Stomach (tissue), 9 donors: ENCODE measurements around the gene CLDN2. TPM values are rescaled to one million over a fixed set of nuclear protein-coding genes. Genes with fewer than 3 reads are reported as not detected.

Source experiments
- DNase-seq, 2 donors: peaks; one replicate each; pipeline versions ENCODE4 v3.0.0 to v3.0.0-alpha.2; 2013 to 2019
- H3K27ac ChIP-seq, 5 donors: fragments of 200-600 bp in 4 of 5; sonication (generic) in 4 of 5; one replicate each; pipeline ENCODE4 v1.5.1; 2013 to 2019; ENCODE audit warnings: mild to moderate bottlenecking in 1 of 5, moderate library complexity in 1 of 5
- H3K27me3 ChIP-seq, 3 donors: fragments of 200-600 bp; sonication (generic); one replicate each; pipeline ENCODE4 v1.5.1; 2017 to 2019; ENCODE audit warnings: mixed run types in 1 of 3
- H3K36me3 ChIP-seq, 4 donors: fragments of 200-600 bp; sonication (generic); 1 replicate in 3 of 4; 2 replicates in 1 of 4; pipeline ENCODE4 v1.5.1; 2016 to 2019
- H3K4me1 ChIP-seq, 4 donors: fragments of 200-600 bp; sonication (generic); one replicate each; pipeline ENCODE4 v1.5.1; 2016 to 2019
- H3K4me3 ChIP-seq, 4 donors: fragments of 200-600 bp; sonication (generic) in 3 of 4; one replicate each; pipeline ENCODE4 v1.5.1; 2016 to 2019; ENCODE audit warnings: mild to moderate bottlenecking in 1 of 4
- H3K9me3 ChIP-seq, 4 donors: fragments of 200-600 bp; sonication (generic); one replicate each; pipeline ENCODE4 v1.5.1; 2016 to 2019
- EP300 ChIP-seq: sonication (generic); formaldehyde crosslinking; IDR thresholded peaks from one replicate; pipeline ENCODE4 v1.6.1; 2017; ENCODE audit warnings: antibody characterized with exemption
- POLR2A ChIP-seq, 4 donors: fragments of 450-650 bp; IDR thresholded peaks; one replicate each; pipeline ENCODE4 v1.6.1; 2016; ENCODE audit warnings: antibody characterized with exemption in 4 of 4, control low read depth in 2 of 4, mild to moderate bottlenecking in 1 of 4, moderate library complexity in 1 of 4
- POLR2AphosphoS5 ChIP-seq, 3 donors: sonication (generic); formaldehyde crosslinking; IDR thresholded peaks; one replicate each; pipeline ENCODE4 v1.6.1; 2016; ENCODE audit warnings: antibody characterized with exemption in 3 of 3
- WGBS, 5 donors: extraction: QIAGEN DNeasy Blood & Tissue Kit in 3 of 5; methylation state at CpG; one replicate each; pipeline versions ENCODE4 v1.1.5 to v1.1.7; 2013 to 2018; 5-methylcytosine and 5-hydroxymethylcytosine counted together
- intact Hi-C: fragments of 100-400 bp; cut with DNase I; formaldehyde crosslinking; loops from one replicate; pipeline ENCODE4 v1.15.1; 2023; ENCODE audit warnings: low total_unique reads
- polyA plus RNA-seq, 3 donors: library from polyadenylated mRNA; stranded (reverse); fragments of 200-250 nt; gene quantifications; one replicate each; pipeline ENCODE4 v1.2.3, GENCODE V29; 2013
- total RNA-seq, 5 donors: library from RNA; depleted of rRNA; stranded (reverse); fragments of >200 nt; gene quantifications; one replicate each; pipeline versions ENCODE4 v1.1.0 to v1.2.3, GENCODE V29; 2014 to 2016
- TF ChIP-seq, protein P1 (sequence below), 7 experiments: fragments of 450-650 bp in 4 of 7; fragments of 200-600 bp in 3 of 7; sonication (generic) in 3 of 7; IDR thresholded peaks; one replicate each; pipeline ENCODE4 v1.5.1; 2016 to 2019; ENCODE audit warnings: antibody characterized with exemption in 7 of 7, control low read depth in 2 of 7, mild to moderate bottlenecking in 1 of 7
- donor health status: healthy with polysubstance abuse.
- donor health status: Bipolar disorder and iron deficiency.
- donor health status: healthy.

CLDN2 gene
- total and polyA plus RNA-seq, 8 donors: 0.31 to 3.5 (median 2.4) TPM; not detected in 4

DNA sequence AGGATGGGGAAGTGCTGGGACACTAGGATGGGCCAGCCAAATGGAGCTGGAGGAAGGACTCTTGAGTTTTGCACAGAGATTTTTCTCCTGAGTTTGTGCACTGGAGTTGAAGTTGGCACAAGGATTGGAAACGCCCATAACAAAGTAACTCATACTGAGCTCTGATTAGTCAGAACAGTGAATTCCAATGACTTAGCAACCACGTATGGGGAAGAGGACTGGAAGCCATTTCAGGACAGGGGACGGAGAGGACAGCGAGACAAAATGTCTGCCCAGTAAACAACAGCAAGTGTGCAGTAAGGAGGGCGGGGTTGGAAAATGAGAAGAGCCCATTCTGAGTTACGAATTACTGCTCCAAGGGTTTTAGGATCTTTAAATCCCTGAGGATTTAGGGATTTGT lies 22.9 kb upstream of the CLDN2 start:
- peaks cover 0 to 20% (median 0%) of the 10 kb centered on the region in 3 donors for H3K27me3 ChIP-seq

DNA sequence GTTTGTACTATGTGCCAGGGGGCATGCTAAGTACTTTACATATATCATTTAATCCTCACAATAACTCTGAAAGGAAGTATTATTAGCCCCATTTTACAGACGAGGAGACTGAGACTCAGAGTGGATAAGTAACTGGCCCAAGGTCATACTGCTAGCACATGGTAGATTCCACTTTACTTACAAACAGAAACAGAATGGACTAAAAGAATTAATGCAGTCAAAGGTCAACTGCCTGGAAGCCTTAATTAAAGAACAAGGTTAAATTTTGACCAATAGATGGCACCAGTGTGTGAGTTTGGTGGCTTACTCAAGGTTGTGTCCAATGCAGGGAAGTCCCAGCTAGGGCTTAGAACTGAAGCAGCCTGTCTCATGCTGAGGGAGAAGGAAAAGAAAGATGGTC lies 21.7 kb upstream of the CLDN2 start:
- peak in 1 of 2 donors; percentile 70 for DNase-seq
- no peak for TF ChIP-seq POLR2AphosphoS5 (IDR thresholded peaks at IDR 0.05)
- TF ChIP-seq EP300: no peak
- TF ChIP-seq, protein P1, sequence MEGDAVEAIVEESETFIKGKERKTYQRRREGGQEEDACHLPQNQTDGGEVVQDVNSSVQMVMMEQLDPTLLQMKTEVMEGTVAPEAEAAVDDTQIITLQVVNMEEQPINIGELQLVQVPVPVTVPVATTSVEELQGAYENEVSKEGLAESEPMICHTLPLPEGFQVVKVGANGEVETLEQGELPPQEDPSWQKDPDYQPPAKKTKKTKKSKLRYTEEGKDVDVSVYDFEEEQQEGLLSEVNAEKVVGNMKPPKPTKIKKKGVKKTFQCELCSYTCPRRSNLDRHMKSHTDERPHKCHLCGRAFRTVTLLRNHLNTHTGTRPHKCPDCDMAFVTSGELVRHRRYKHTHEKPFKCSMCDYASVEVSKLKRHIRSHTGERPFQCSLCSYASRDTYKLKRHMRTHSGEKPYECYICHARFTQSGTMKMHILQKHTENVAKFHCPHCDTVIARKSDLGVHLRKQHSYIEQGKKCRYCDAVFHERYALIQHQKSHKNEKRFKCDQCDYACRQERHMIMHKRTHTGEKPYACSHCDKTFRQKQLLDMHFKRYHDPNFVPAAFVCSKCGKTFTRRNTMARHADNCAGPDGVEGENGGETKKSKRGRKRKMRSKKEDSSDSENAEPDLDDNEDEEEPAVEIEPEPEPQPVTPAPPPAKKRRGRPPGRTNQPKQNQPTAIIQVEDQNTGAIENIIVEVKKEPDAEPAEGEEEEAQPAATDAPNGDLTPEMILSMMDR (IDR thresholded peaks at IDR 0.05): peak in 3 of 7 experiments; percentile 11 to 45 (median 23)
- no peaks in the 10 kb centered on the region for H3K36me3 ChIP-seq

More for the DNA sequence above, 22.9 kb upstream of the CLDN2 start:
- Histone ChIP-seq H3K4me3 (no peak overlapping the region), H3K36me3 (no peaks in the 10 kb centered on the region), H3K27ac (no peak overlapping the region), H3K9me3 (no peaks in the 10 kb centered on the region), H3K4me1 (peaks cover 0 to 11% (median 4%) of the 10 kb centered on the region in 4 donors)
- intact Hi-C loops: no loop called here
- WGBS, 5 donors: 64 to 82% (median 73%) methylated on average over 6 of the region's 6 CpGs
- DNase-seq: no peak
- TF ChIP-seq POLR2A (IDR thresholded peaks at IDR 0.05) (no peak), POLR2AphosphoS5 (IDR thresholded peaks at IDR 0.05) (no peak), EP300 (no peak)
- TF ChIP-seq, protein P1 (IDR thresholded peaks at IDR 0.05): no peak

DNA sequence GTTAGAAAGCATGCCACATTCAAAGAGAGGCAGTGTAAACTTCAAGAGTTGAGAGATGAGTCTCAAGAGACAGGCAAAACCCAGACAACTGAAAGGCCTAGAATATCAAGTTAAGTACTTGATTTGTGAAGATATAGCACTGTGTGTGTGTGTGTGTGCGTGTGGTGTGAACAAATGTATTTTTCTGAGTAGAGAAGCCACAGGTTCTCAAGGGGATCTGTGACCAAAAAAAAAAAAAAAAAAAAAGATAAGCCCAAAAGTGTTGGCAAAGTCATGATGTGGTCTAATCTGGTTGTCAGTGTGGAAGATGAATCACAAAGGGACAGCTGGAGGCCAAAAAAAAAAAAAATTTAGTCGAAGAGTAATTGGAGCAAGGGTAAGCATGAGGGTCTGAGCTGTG lies 20.9 kb upstream of the CLDN2 start:
- Histone ChIP-seq H3K27ac (no peak overlapping the region), H3K4me1 (peaks cover 0 to 11% (median 4%) of the 10 kb centered on the region in 4 donors), H3K36me3 (no peaks in the 10 kb centered on the region), H3K4me3 (no peak overlapping the region), H3K27me3 (peaks cover 0 to 20% (median 0%) of the 10 kb centered on the region in 3 donors), H3K9me3 (no peaks in the 10 kb centered on the region)
- no peak for DNase-seq
- no peak for TF ChIP-seq EP300
- TF ChIP-seq POLR2A (IDR thresholded peaks at IDR 0.05): no peak
- TF ChIP-seq POLR2AphosphoS5 (IDR thresholded peaks at IDR 0.05): no peak
- TF ChIP-seq, protein P1 (IDR thresholded peaks at IDR 0.05): no peak
- WGBS, 5 donors: 53 to 65% (median 60%) methylated on average over 2 of the region's 2 CpGs
- intact Hi-C loops: no loop called here

More for the DNA sequence above, 21.7 kb upstream of the CLDN2 start:
- intact Hi-C loops: no loop called here
- Histone ChIP-seq H3K4me3 (no peak overlapping the region), H3K27ac (no peak overlapping the region), H3K4me1 (peaks cover 0 to 11% (median 4%) of the 10 kb centered on the region in 4 donors), H3K27me3 (peaks cover 0 to 20% (median 0%) of the 10 kb centered on the region in 3 donors), H3K9me3 (no peaks in the 10 kb centered on the region)
- WGBS, 5 donors: 3 to 47% (median 16%) methylated on average over 1 of the region's 1 CpG

DNA sequence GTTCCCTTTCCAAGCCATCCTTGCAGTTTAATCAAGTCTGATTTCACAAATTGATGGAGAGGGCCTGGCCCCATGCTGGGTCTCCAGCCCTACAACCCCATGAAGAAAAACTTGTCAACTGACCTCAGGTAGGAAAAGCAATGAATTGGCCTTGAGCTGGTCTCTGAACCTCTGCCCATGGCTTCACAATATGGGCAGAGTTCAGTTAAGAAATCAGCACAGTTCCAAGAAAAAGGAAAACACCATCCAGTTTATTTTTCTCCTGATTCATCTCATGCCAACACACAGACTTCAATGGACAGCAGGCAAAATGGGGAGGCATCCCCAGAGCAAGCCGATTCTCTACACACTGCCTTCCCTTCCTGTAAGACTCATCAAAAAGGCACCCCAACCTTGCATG lies 20.4 kb upstream of the CLDN2 start:
- intact Hi-C loops: no loop called here

More for the DNA sequence above, 20.4 kb upstream of the CLDN2 start:
- no peak for DNase-seq
- Histone ChIP-seq H3K9me3 (no peaks in the 10 kb centered on the region), H3K4me1 (peaks cover 0 to 5% (median under 1%) of the 10 kb centered on the region in 4 donors), H3K27ac (no peak overlapping the region), H3K27me3 (peaks cover 0 to 15% (median 0%) of the 10 kb centered on the region in 3 donors), H3K4me3 (no peak overlapping the region), H3K36me3 (no peaks in the 10 kb centered on the region)
- 81 to 100% (median 90%) methylated on average over 1 of the region's 1 CpG for WGBS, 5 donors
- no peak for TF ChIP-seq POLR2A (IDR thresholded peaks at IDR 0.05)
- TF ChIP-seq EP300: no peak
- no peak for TF ChIP-seq POLR2AphosphoS5 (IDR thresholded peaks at IDR 0.05)
- TF ChIP-seq, protein P1 (IDR thresholded peaks at IDR 0.05): no peak
